Measurements from ENCODE around the gene ERICH2. TPM values are rescaled to one million over a fixed set of nuclear protein-coding genes. Genes with fewer than 3 reads are reported as not detected.

The ERICH2 gene
- total RNA-seq, 1 experiment from 2014 or later: 1.1 TPM

DNA sequence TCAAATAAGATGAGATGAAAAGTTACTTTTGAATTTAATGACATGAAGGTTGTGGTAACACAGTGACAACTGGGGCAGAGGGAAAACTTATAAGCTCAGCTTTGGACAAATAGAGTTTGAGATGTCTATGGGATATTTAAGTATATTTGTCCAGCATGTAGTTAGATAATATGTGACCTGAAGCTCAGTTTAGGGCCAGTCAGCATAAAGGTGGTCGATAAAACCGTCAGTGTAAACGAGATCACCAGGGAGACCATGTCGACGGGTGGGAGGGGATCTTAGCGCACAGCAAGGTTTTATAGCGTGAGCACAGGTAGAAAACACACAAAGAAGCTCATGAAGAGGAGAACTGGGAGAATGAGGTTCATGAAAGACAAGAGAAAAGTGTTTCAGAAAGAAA lies 7.4 kb upstream of the ERICH2 start:
- DNase-seq (ENCODE audit: low spot score) (no peak), ATAC-seq (no peak)
- H3K4me1 Mint-ChIP-seq: peaks cover 29% of the 10 kb centered on the region
- no peaks in the 10 kb centered on the region for H3K9me3 Mint-ChIP-seq
- no peak overlapping the region for H3K27ac Mint-ChIP-seq
- ChIA-PET POLR2A (no interaction called here), CTCF (no interaction called here)
- no peak overlapping the region for H3K4me3 Mint-ChIP-seq
- no peaks in the 10 kb centered on the region; the same call in 1 of the 2 replicates for H3K27me3 Mint-ChIP-seq (ENCODE audit: low read depth)
- H3K36me3 Mint-ChIP-seq: no peaks in the 10 kb centered on the region
- TF ChIP-seq FOXK1 (CRISPR knock-in tag; IDR thresholded peaks at IDR 0.05): no peak
- TF ChIP-seq, protein P1, sequence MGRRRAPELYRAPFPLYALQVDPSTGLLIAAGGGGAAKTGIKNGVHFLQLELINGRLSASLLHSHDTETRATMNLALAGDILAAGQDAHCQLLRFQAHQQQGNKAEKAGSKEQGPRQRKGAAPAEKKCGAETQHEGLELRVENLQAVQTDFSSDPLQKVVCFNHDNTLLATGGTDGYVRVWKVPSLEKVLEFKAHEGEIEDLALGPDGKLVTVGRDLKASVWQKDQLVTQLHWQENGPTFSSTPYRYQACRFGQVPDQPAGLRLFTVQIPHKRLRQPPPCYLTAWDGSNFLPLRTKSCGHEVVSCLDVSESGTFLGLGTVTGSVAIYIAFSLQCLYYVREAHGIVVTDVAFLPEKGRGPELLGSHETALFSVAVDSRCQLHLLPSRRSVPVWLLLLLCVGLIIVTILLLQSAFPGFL (CRISPR knock-in tag; IDR thresholded peaks at IDR 0.05; ENCODE audit: borderline replicate concordance): no peak
- no peak for TF ChIP-seq ZNF263 (CRISPR knock-in tag; IDR thresholded peaks at IDR 0.05; ENCODE audit: low read depth)
- no peak for TF ChIP-seq PRRX2 (CRISPR knock-in tag; IDR thresholded peaks at IDR 0.05)
- TF ChIP-seq CREM (CRISPR knock-in tag; IDR thresholded peaks at IDR 0.05): no peak
- TF ChIP-seq, protein P2, sequence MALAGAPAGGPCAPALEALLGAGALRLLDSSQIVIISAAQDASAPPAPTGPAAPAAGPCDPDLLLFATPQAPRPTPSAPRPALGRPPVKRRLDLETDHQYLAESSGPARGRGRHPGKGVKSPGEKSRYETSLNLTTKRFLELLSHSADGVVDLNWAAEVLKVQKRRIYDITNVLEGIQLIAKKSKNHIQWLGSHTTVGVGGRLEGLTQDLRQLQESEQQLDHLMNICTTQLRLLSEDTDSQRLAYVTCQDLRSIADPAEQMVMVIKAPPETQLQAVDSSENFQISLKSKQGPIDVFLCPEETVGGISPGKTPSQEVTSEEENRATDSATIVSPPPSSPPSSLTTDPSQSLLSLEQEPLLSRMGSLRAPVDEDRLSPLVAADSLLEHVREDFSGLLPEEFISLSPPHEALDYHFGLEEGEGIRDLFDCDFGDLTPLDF (CRISPR knock-in tag; IDR thresholded peaks at IDR 0.05): no peak

DNA sequence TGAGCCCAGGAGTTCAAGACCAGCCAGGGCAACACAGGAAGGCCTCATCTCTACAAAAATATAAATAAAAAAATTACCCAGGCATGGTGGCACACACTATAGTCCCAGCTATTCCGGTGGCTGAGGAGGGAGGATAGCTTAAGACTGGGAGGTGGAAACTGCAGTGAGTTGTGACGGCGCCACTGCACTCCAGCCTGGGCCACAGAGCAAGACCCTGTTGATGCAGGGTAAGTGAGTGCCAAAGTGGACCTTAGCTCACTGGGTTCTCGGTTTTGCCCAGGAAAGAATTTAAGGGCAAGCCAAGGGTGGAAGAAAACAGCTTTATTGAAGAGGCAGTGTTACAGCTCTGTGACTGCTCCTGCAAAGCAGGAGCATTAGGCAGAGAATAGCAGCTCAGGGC lies 6.9 kb upstream of the ERICH2 start:
- peak; percentile 78; the same call in 1 of the 2 replicates for TF ChIP-seq ZNF121 (CRISPR knock-in tag; IDR thresholded peaks at IDR 0.05)
- TF ChIP-seq, protein P3, sequence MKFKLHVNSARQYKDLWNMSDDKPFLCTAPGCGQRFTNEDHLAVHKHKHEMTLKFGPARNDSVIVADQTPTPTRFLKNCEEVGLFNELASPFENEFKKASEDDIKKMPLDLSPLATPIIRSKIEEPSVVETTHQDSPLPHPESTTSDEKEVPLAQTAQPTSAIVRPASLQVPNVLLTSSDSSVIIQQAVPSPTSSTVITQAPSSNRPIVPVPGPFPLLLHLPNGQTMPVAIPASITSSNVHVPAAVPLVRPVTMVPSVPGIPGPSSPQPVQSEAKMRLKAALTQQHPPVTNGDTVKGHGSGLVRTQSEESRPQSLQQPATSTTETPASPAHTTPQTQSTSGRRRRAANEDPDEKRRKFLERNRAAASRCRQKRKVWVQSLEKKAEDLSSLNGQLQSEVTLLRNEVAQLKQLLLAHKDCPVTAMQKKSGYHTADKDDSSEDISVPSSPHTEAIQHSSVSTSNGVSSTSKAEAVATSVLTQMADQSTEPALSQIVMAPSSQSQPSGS (CRISPR knock-in tag; IDR thresholded peaks at IDR 0.05; ENCODE audit: borderline replicate concordance, low read depth): no peak
- no peaks in the 10 kb centered on the region; the same call in 1 of the 2 replicates for H3K27me3 Mint-ChIP-seq (ENCODE audit: low read depth)
- peaks cover 30% of the 10 kb centered on the region for H3K4me1 Mint-ChIP-seq
- no peak for DNase-seq (ENCODE audit: low spot score)
- no peaks in the 10 kb centered on the region for H3K36me3 Mint-ChIP-seq
- no peak overlapping the region for H3K4me3 Mint-ChIP-seq
- no peak for ATAC-seq
- ChIA-PET POLR2A (no interaction called here), CTCF (no interaction called here)
- no peak overlapping the region for H3K27ac Mint-ChIP-seq
- no peaks in the 10 kb centered on the region for H3K9me3 Mint-ChIP-seq

DNA sequence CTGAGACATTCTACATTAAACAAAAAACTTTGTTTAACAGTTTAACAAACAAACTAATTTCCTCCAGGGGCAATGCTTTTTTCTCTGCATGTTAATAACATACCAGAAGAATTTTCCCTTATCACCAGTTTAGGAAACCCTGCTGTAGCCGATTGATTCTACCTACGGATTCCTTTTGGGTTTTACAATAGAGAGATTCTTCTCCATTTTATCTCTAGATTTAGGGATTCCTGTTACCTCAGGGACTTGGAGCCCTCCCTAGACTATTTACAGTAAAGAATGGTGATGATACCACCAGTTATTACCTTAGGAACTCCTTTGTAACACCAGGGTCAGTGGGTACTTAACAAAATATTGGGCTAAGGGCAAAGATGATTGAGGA lies 5.3 kb upstream of the ERICH2 start:
- DNase-seq (ENCODE audit: low spot score) (no peak), ATAC-seq (peak; percentile 43)
- Mint-ChIP-seq H3K36me3 (no peaks in the 10 kb centered on the region), H3K9me3 (no peaks in the 10 kb centered on the region), H3K4me1 (peaks cover 37% of the 10 kb centered on the region), H3K4me3 (0 out of 2 replicates have a peak overlapping the region, but pooled peaks have one; percentile 9), H3K27ac (peak overlapping the region; percentile 93), H3K27me3 (ENCODE audit: low read depth) (no peaks in the 10 kb centered on the region; the same call in 1 of the 2 replicates)
- no peak for TF ChIP-seq GABPB1 (CRISPR knock-in tag; IDR thresholded peaks at IDR 0.05)
- TF ChIP-seq, protein P4, sequence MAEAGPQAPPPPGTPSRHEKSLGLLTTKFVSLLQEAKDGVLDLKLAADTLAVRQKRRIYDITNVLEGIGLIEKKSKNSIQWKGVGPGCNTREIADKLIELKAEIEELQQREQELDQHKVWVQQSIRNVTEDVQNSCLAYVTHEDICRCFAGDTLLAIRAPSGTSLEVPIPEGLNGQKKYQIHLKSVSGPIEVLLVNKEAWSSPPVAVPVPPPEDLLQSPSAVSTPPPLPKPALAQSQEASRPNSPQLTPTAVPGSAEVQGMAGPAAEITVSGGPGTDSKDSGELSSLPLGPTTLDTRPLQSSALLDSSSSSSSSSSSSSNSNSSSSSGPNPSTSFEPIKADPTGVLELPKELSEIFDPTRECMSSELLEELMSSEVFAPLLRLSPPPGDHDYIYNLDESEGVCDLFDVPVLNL (CRISPR knock-in tag; IDR thresholded peaks at IDR 0.05; ENCODE audit: borderline replicate concordance, low read depth): no peak
- TF ChIP-seq ZNF423 (CRISPR knock-in tag; IDR thresholded peaks at IDR 0.05): no peak
- TF ChIP-seq ZNF138 (CRISPR knock-in tag; conservative IDR thresholded peaks at IDR 0.05): no peak
- TF ChIP-seq CREB1 (CRISPR knock-in tag; IDR thresholded peaks at IDR 0.05): no peak
- no peak for TF ChIP-seq ELF4 (CRISPR knock-in tag; IDR thresholded peaks at IDR 0.05; ENCODE audit: low read depth)
- TF ChIP-seq FOXP1 (CRISPR knock-in tag; IDR thresholded peaks at IDR 0.05; ENCODE audit: borderline replicate concordance): no peak
- TF ChIP-seq ZNF121 (CRISPR knock-in tag; IDR thresholded peaks at IDR 0.05): no peak
- TF ChIP-seq ZNF263 (CRISPR knock-in tag; IDR thresholded peaks at IDR 0.05; ENCODE audit: low read depth): no peak
- TF ChIP-seq, protein P5, sequence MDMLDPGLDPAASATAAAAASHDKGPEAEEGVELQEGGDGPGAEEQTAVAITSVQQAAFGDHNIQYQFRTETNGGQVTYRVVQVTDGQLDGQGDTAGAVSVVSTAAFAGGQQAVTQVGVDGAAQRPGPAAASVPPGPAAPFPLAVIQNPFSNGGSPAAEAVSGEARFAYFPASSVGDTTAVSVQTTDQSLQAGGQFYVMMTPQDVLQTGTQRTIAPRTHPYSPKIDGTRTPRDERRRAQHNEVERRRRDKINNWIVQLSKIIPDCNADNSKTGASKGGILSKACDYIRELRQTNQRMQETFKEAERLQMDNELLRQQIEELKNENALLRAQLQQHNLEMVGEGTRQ (CRISPR knock-in tag; IDR thresholded peaks at IDR 0.05): no peak
- no peak for TF ChIP-seq ETV6 (CRISPR knock-in tag; IDR thresholded peaks at IDR 0.05)
- no peak for TF ChIP-seq ZNF219 (CRISPR knock-in tag; IDR thresholded peaks at IDR 0.05; ENCODE audit: borderline replicate concordance)
- no peak for TF ChIP-seq NFYB (CRISPR knock-in tag; conservative IDR thresholded peaks at IDR 0.05; ENCODE audit: low read depth)
- ChIA-PET POLR2A (no interaction called here), CTCF (no interaction called here)

Data from WTC11 (cell line).